T-helper 1 cell treated with Interleukin-12 subunit alpha and Interleukin-12 subunit beta and Interleukin-4 antibody, amounts not matched to agents 30 μg/mL and 1 μg/mL, for 36 hours (primary cell): ENCODE results near the gene KLHDC9.

Experiments used
- H3K27ac Mint-ChIP-seq: one replicate; pipeline ENCODE4 v1.8.0; 2021; ENCODE audit warnings: mild to moderate bottlenecking, mixed read lengths
- H3K27me3 Mint-ChIP-seq: one replicate; pipeline ENCODE4 v1.8.0; 2021; ENCODE audit warnings: low read depth, mixed read lengths
- H3K36me3 Mint-ChIP-seq: one replicate; pipeline ENCODE4 v1.8.0; 2021; ENCODE audit warnings: low read depth, mixed read lengths
- H3K4me1 Mint-ChIP-seq: one replicate; pipeline ENCODE4 v1.8.0; 2021; ENCODE audit warnings: low read depth, mixed read lengths
- H3K4me3 Mint-ChIP-seq: one replicate; pipeline ENCODE4 v1.8.0; 2021; ENCODE audit warnings: mild to moderate bottlenecking, moderate library complexity, mixed read lengths
- H3K9me3 Mint-ChIP-seq: one replicate; pipeline ENCODE4 v1.8.0; 2021; ENCODE audit warnings: mixed read lengths

Gene KLHDC9

DNA sequence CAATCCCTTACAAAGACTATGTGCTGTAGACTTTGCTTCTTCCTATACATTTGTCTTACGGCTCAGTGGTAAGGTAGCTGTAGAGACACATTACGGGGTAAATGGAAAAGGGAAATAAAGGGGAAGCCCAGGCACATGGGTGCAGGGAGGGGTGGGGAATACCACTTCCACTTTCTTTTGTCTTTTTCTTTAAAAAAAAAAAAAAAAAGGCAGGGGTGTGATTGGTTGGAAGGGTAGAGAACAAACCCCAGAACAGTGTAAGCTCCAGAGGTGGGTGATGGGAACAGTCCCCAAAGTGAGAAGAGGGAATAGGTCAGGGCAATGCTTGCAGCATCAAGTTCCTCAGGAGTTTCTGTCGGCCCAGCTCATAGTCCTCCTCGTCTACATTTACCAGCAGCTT is 23.7 kb downstream of the KLHDC9 start:
- H3K4me3 Mint-ChIP-seq, result no peak overlapping the region
- H3K4me1 Mint-ChIP-seq, result peaks cover 30% of the 10 kb centered on the region
- H3K27ac Mint-ChIP-seq, result no peak overlapping the region
- H3K27me3 Mint-ChIP-seq, result no peaks in the 10 kb centered on the region
- peaks cover 47% of the 10 kb centered on the region for H3K36me3 Mint-ChIP-seq
- H3K9me3 Mint-ChIP-seq, result no peaks in the 10 kb centered on the region

DNA sequence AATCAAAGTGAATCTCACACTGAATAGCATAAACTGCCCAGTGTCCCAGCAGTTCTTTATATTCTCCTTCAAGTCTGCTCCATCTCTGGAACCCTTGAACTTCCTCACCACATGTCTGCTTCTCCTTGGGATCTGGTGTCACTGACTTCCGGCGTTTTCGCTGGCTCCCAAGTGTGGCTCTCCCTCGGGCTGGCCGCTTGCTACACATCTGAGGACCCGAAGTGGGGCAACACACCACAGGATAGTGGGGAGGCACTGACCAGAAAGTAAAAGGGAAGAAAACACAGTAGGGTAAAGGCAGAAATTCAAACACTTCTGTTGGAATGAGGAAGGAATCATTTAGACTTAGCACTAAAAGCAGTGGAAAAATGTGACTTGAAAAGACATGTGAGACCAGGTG is 24.8 kb downstream of the KLHDC9 start:
- H3K4me3 Mint-ChIP-seq, result no peak overlapping the region
- peaks cover 51% of the 10 kb centered on the region for H3K36me3 Mint-ChIP-seq
- no peaks in the 10 kb centered on the region for H3K27me3 Mint-ChIP-seq
- H3K4me1 Mint-ChIP-seq, result peaks cover 34% of the 10 kb centered on the region
- no peaks in the 10 kb centered on the region for H3K9me3 Mint-ChIP-seq
- no peak overlapping the region for H3K27ac Mint-ChIP-seq

DNA sequence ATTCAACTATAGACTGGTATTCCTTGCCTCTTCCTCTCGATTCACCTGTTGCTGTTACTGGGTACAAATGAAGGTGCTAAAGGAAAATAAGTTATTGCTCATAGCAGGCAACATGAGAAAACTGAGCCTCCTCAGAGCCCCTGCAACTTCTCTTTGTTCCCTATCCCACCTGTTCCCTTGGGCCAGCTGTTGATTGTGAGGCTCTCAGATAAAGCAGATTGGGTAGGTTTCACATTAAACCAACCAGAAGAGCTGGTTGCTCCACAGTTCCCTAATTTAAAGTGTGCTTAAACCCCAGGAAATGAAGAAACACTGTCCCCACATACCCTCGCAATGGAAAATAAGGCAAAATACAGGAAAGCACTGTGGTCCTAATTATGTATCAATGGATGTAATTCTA is 29.5 kb downstream of the KLHDC9 start:
- H3K4me3 Mint-ChIP-seq, result no peak overlapping the region
- peaks cover 41% of the 10 kb centered on the region for H3K36me3 Mint-ChIP-seq
- H3K9me3 Mint-ChIP-seq, result no peaks in the 10 kb centered on the region
- H3K27ac Mint-ChIP-seq, result no peak overlapping the region
- H3K27me3 Mint-ChIP-seq, result no peaks in the 10 kb centered on the region
- H3K4me1 Mint-ChIP-seq, result peaks cover 42% of the 10 kb centered on the region

DNA sequence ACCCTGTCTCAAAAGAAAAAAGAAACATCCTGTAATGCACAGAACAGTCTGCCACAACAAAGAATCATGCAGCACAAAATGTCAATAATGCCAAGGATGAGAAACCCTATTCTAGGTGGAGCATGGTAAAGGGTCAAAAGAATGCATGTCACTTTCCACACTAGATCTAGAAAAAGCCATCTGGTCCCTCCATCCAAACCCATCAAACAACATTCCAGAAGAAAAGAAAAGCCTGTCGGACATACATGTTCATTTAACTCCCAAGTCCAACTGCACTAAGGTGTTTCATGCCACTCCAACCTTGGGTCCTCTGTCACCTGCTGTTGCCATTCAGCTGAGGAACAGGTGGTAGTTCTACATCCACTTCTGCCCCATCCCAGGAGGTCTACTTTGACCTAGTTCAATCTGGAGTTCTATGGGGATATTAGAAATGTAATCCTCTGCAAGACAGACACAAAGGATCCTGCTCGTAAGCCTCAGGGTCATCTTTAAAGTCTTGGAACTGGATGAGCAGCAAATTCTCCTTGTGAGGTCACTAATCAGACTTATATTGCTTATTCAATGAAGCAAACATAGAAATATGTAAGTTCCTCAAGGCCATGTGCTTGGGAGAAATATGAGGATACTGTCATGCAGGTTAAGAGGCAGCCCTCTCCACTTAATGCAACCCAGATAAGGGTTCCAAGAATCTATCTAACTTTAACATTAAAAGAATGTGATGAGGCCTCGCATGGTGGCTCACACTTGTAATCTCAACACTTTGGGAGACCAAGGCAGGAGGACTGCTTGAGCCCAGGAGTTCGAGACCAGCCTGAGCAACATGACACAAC is 30.6 kb downstream of the KLHDC9 start:
- Mint-ChIP-seq H3K27ac (no peak overlapping the region), H3K9me3 (no peaks in the 10 kb centered on the region), H3K36me3 (peaks cover 33% of the 10 kb centered on the region), H3K4me3 (no peak overlapping the region), H3K4me1 (peaks cover 42% of the 10 kb centered on the region), H3K27me3 (no peaks in the 10 kb centered on the region)

DNA sequence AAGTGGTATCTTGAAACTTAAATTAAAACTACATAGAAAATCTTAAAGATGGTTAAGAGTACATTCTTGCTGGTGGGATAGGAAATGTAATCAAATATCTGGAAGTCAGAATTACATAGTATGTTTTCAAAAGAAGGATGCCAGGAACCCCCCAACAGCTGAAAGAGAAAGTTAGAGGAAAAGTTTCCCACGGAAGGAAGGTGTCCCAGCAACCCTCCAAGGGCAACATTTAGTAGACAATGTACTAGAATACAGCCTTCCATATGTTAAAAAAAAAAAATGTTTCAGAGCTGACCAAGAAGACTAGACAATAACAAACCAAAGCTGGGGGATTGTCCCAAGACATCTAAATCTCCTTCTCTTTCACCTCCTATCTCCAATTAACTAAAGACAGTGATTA is 32.1 kb downstream of the KLHDC9 start:
- Mint-ChIP-seq H3K27ac (no peak overlapping the region), H3K27me3 (no peaks in the 10 kb centered on the region), H3K4me3 (no peak overlapping the region), H3K9me3 (no peaks in the 10 kb centered on the region), H3K4me1 (peaks cover 44% of the 10 kb centered on the region), H3K36me3 (peaks cover 28% of the 10 kb centered on the region)

DNA sequence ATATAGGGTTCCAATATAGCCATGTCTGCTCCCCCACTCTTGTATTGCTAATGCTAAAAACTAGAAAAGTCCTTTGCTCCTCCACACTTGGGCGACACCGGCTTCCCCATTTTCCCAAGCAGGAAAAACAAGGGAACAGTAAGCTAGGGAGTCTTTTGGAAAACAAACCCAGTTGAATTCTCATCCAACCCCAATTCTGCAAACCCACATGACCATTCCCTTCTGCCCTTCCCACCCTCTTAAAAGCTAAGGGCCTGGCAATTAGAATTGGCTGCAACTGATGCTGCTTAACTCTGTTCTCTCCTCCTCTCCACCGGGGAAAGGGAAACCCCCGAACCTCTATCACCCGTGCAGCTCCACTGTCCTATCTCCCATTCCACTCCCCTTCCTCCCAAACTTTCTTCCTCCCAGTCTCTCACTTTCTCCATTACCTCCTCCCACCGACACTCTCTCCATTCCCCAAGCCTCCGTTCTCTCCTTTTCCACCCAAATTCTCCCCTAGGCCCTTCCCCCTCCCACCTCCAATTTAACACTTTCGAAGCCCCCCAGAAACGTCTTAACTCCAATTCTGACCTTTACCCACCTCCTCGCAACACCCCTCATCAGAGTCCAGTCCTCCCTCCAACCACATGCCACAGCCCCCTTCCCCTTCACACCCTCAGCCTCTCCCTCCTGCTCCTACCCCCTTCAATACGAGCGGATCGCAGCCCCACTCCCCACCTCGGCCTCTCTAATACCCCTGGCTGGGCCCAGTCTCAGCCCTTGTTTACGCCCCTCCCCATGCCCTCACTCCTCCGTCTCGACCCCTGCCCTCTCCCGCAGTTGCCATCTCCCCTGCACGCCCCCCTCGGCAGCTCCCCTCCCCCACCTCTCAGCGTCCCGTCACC is 33.6 kb downstream of the KLHDC9 start:
- Mint-ChIP-seq H3K27me3 (no peaks in the 10 kb centered on the region), H3K36me3 (peaks cover 19% of the 10 kb centered on the region), H3K9me3 (no peaks in the 10 kb centered on the region), H3K4me3 (no peak overlapping the region), H3K4me1 (peaks cover 41% of the 10 kb centered on the region), H3K27ac (peak overlapping the region; percentile 88)

DNA sequence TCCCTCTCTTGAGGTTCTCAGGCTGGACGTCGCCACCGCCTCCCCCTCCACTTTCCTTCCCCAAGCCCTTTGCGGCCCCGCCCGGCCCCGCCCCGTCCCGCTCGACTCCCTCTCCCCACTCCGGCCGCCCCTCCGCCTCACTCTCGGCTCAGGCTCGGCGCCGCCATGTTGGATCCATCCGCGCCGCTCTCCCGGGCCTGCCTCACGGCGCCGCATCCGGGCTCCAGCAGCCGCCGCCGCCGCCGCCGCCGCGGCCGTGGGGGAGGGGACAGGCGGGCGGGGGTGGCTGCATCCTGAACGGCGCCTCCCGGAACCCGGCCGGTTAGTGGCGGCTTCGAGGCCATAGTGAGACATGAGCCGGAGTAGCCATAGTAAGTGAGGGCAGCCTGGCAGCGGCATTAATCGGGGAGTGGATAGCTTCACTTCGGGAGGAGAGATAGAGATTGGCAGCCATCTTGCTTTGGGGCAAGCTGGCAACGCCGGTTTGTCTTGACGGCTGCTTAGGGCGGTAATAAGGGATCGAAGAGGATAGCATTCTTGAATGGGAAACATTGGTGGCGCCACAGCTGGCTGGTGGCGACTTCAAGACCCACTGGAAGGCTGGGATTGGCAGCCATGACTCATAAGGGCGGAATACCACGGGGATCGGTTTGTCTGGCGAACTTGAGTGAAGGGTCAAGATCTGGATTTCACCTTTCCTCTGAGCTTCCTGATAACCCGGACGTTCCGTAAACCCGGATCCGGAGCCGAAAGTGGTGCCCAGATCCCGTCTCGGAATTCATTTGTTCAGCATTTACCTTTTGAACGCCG is 34.5 kb downstream of the KLHDC9 start, which contains the start of gene DEDD:
DEDD (minus strand) TSS at position 258 of the 810 bp plus-strand sequence. CDS start 8,205 bp downstream, outside the sequence.
- H3K4me3 Mint-ChIP-seq, result no peak within 1 kb of the TSS
- H3K9me3 Mint-ChIP-seq, result no peaks in the 10 kb centered on the region
- H3K36me3 Mint-ChIP-seq, result peaks cover 11% of the 10 kb centered on the region
- peaks cover 37% of the 10 kb centered on the region for H3K4me1 Mint-ChIP-seq
- peak within 1 kb of the TSS; percentile 88 for H3K27ac Mint-ChIP-seq
- H3K27me3 Mint-ChIP-seq, result no peaks in the 10 kb centered on the region

DNA sequence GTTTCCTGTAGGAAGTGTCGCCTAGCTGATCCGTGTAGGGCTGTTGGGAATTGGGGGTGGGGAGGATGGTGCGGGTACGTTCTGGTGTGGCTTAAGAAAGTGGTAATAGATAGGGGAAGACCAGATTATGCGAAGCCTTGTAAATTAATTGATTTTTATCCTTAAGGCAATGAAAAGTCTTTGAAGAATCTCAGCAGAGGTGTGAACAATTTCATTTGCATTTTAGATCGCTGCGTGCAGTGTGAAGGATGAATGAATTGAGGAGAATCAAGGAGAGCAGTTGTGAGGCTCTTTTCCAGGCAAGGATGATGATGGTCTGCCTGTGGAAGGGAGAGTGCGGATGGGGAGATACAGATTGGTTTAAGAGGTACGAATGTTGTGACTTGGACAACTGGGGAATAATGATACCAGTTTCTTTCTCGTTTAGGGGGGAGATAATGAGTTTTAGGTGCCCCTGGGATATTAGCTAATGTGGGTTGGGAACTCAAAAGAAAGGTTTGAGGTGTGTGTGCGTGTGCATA is 35.1 kb downstream of the KLHDC9 start:
- Mint-ChIP-seq H3K27ac (no peak overlapping the region), H3K4me3 (no peak overlapping the region), H3K9me3 (no peaks in the 10 kb centered on the region), H3K27me3 (no peaks in the 10 kb centered on the region), H3K36me3 (peaks cover 5% of the 10 kb centered on the region), H3K4me1 (peaks cover 31% of the 10 kb centered on the region)

DNA sequence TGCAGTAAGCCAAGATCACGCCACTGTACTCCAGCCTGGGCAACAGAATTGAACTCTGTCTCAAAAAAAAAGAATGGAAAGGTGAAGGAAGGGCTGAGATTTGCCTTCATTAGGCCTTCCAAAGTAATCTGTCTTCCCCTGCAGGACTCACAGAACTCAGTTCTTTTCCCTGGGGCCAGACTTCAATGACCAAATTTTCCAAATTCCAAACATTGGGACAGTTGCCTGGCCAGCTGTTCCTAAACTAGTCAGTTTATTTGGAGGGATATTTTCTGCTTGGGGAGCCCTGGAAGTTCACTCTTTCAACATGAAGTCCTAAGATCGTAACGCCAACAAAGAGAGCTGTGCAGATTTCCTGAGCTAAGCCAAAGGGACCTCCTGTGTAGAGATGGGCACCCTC is 39.7 kb downstream of the KLHDC9 start:
- no peaks in the 10 kb centered on the region for H3K9me3 Mint-ChIP-seq
- H3K27ac Mint-ChIP-seq, result no peak overlapping the region
- H3K36me3 Mint-ChIP-seq, result peaks cover 3% of the 10 kb centered on the region
- peaks cover 10% of the 10 kb centered on the region for H3K4me1 Mint-ChIP-seq
- H3K4me3 Mint-ChIP-seq, result no peak overlapping the region
- H3K27me3 Mint-ChIP-seq, result no peaks in the 10 kb centered on the region

DNA sequence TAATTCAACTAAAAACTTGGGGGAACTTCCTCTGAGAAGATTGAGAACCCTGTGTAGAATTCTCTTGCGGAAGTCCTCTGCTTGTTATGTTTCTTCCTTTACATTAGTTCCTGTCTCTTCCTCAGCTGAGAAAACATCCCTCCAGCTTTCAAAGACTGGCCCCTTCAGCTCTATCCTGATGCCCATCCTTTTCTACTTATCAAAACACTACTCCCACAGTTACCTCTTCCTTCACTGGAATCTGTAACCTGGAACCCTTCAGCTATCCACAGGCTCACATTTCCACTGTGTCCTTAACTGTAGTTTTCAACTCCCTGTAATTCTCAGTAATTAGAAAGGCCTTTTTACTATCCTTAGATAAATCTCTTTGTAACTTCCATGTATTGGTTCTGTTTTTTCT is 40.3 kb downstream of the KLHDC9 start:
- Mint-ChIP-seq H3K4me1 (peaks cover 10% of the 10 kb centered on the region), H3K9me3 (no peaks in the 10 kb centered on the region), H3K27me3 (no peaks in the 10 kb centered on the region), H3K4me3 (no peak overlapping the region), H3K36me3 (peaks cover 3% of the 10 kb centered on the region), H3K27ac (no peak overlapping the region)

DNA sequence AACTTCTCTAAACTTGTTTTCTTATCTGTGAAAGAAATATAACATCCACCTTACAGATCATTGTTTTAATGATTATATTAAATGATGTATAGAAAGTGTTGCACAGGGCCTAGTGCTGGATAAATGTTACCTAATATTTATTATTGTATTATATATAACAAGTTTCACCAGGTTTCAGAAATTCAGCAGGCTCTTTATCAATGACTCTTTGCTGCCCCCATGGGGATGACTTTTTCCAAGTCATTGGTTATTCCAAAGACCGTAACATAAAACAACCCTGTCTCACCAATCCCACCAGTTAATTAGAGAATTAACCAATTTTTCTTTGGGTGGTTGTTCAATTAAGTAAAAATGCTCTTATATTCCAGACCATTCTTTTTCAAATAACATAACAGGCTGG is 41.6 kb downstream of the KLHDC9 start:
- Mint-ChIP-seq H3K27me3 (no peaks in the 10 kb centered on the region), H3K4me1 (peaks cover 10% of the 10 kb centered on the region), H3K36me3 (peaks cover 3% of the 10 kb centered on the region), H3K9me3 (no peaks in the 10 kb centered on the region), H3K4me3 (no peak overlapping the region), H3K27ac (no peak overlapping the region)

DNA sequence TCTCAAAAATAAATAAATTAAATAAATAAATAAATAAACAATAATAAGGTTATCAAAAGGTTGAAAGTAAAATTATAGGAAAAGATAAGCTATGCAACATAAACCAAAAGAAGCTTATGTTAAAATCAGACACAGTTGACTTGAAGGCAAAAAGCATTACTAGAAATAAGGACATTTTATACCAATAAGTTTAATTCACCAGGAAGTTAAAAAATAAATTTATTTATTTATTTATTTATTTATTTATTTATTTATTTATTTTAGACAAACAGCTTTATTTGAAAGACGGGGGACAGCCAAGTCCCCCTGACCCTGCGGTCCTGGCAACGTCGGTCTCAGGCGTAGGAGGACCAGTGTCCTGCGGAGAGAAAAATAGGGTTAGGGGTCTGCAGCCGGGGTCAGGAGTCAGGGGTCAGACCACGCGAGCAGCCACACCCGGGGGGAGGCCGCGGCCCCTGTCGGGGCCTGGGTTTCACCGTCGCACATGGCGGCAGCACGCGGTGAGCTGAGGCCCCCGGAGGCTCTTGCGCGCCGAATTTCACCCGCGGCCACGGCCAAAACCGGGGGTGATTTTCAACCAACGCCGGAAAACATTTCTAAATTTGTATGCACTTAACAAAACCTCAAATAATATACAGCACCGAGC is 42.7 kb downstream of the KLHDC9 start:
- no peaks in the 10 kb centered on the region for H3K36me3 Mint-ChIP-seq

DNA sequence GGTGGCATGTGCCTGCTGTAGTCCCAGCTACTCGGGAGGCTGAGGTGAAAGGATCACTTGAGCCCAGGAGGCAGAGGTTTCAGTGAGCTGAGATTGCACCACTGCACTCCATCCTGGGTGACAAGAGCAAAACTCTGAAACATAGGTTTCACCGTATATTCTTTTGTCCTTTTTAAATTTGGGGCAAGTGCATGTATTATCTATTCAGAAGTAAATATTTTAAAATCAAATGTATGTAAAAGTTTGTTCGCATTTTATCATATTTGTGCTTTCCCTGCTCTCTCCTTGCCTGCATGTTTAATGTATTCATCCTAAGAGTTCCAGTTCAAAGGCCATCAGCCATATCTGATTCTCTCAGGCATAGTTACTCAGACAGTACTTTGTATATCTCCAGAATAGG is 47.7 kb downstream of the KLHDC9 start:
- Mint-ChIP-seq H3K27me3 (no peaks in the 10 kb centered on the region), H3K9me3 (no peaks in the 10 kb centered on the region), H3K4me1 (no peaks in the 10 kb centered on the region), H3K27ac (no peak overlapping the region), H3K4me3 (no peak overlapping the region), H3K36me3 (no peaks in the 10 kb centered on the region)

More for the DNA sequence above, 42.7 kb downstream of the KLHDC9 start:
- H3K4me1 Mint-ChIP-seq, result peaks cover 6% of the 10 kb centered on the region
- H3K27ac Mint-ChIP-seq, result no peak overlapping the region
- no peaks in the 10 kb centered on the region for H3K27me3 Mint-ChIP-seq
- H3K9me3 Mint-ChIP-seq, result no peaks in the 10 kb centered on the region
- H3K4me3 Mint-ChIP-seq, result no peak overlapping the region
